Tibial artery (tissue), 4 donors: Measurements from ENCODE around the gene FOXK1.
A peak's percentile ranks its signal among the peaks of the same experiment; 100 is the strongest.

ENCODE experiments used
- DNase-seq, 2 donors: peaks; one replicate each; pipeline ENCODE4 v3.0.0-alpha.2; 2019
- H3K27ac ChIP-seq, 2 donors: fragments of 200-600 bp; sonication (generic) in 1 of 2; 1 replicate in 1 of 2; 2 replicates in 1 of 2; pipeline ENCODE4 v1.5.1; 2018 to 2019; ENCODE audit warnings: mild to moderate bottlenecking in 1 of 2
- H3K27me3 ChIP-seq, 2 donors: fragments of 200-600 bp; sonication (generic) in 1 of 2; one replicate each; pipeline versions ENCODE4 v1.5.1 to v1.6.0; 2016 to 2019
- H3K36me3 ChIP-seq, 3 donors: fragments of 200-600 bp; sonication (generic) in 2 of 3; one replicate each; pipeline ENCODE4 v1.5.1; 2016 to 2019; ENCODE audit warnings: mild to moderate bottlenecking in 2 of 3
- H3K4me1 ChIP-seq, 4 donors: fragments of 200-600 bp; sonication (generic) in 2 of 4; 1 replicate in 3 of 4; 2 replicates in 1 of 4; pipeline ENCODE4 v1.5.1; 2016 to 2019
- H3K4me3 ChIP-seq, 2 donors: fragments of 200-600 bp; sonication (generic) in 1 of 2; 1 replicate in 1 of 2; 2 replicates in 1 of 2; pipeline ENCODE4 v1.5.1; 2018 to 2019; ENCODE audit warnings: mild to moderate bottlenecking in 2 of 2
- H3K9me3 ChIP-seq, 3 donors: fragments of 200-600 bp; sonication (generic) in 1 of 3; one replicate each; pipeline ENCODE4 v1.5.1; 2016 to 2019
- CTCF ChIP-seq, 2 experiments: fragments of 200-600 bp in 1 of 2; fragments of 450-650 bp in 1 of 2; IDR thresholded peaks; one replicate each; pipeline ENCODE4 v1.5.1; 2017 to 2019; ENCODE audit warnings: antibody characterized with exemption in 2 of 2, mild to moderate bottlenecking in 1 of 2, moderate library complexity in 1 of 2
- intact Hi-C: fragments of 100-400 bp; cut with DNase I; formaldehyde crosslinking; loops from one replicate; pipeline ENCODE4 v1.15.0; 2023; ENCODE audit warnings: low total_unique reads

FOXK1 gene

DNA sequence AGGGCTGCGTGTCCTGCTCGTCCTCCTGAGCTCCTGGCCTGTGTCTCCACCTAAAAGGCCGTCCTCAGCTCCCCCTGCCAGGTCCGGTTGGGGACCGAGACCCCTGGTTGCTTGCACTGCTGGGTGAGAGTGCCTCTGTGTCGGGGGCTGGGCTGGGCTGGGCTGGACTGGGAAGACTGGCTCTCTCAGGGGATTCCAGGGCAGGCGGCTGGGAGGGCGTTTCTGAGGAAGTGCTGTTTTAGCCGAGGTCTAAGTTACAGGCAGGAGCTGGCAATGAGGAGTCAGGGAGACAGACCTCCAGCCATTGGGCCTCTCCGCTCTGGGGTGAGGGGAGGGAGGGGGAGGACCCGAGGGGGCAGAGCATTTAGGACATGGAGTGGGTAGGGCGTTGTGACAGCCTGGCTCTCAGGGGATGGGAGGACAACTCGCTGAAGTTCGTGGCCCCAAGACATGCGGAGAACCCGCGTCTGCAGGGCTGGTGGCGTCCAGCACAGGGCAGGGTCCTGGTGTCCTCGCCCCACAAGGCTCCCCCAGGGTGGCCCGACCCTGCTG, 20.9 kb downstream of the FOXK1 start:
- Histone ChIP-seq H3K9me3 (no peaks in the 10 kb centered on the region), H3K4me3 (peak overlapping the region in 1 of 2 donors; percentile 16), H3K36me3 (no peaks in the 10 kb centered on the region), H3K27me3 (no peaks in the 10 kb centered on the region), H3K4me1 (peaks cover 0 to 97% (median 55%) of the 10 kb centered on the region in 4 donors), H3K27ac (peak overlapping the region; percentile 41 to 64)
- intact Hi-C loops = no loop called here
- peak in 1 of 2 donors; percentile 83 for DNase-seq
- TF ChIP-seq CTCF (IDR thresholded peaks at IDR 0.05) = no peak

DNA sequence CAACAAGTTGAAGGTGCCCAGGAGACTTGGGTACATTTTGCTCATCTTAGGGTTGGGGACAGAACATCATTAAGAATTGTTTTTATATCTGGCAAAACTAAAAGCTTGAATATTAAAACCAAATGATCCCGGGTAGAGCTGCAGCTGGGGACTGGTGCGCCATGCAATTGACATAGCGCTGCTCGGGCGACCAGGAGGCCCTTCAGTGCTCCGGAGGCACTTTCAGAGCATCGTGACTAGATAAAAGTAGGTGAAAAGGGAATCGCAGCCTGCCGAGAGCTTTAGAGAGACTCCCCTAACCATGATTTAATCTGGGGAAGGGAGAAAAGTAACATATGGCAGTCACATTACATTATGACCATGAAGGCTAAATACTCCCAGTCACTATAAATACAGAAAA, 21.4 kb downstream of the FOXK1 start:
- H3K27ac ChIP-seq = peak overlapping the region; percentile 41 to 64
- intact Hi-C loops = no loop called here
- H3K4me1 ChIP-seq = peaks cover 0 to 100% (median 58%) of the 10 kb centered on the region in 4 donors
- no peak for TF ChIP-seq CTCF (IDR thresholded peaks at IDR 0.05)
- no peak for DNase-seq
- no peak overlapping the region for H3K4me3 ChIP-seq
- no peaks in the 10 kb centered on the region for H3K9me3 ChIP-seq
- H3K27me3 ChIP-seq = no peaks in the 10 kb centered on the region
- no peaks in the 10 kb centered on the region for H3K36me3 ChIP-seq

DNA sequence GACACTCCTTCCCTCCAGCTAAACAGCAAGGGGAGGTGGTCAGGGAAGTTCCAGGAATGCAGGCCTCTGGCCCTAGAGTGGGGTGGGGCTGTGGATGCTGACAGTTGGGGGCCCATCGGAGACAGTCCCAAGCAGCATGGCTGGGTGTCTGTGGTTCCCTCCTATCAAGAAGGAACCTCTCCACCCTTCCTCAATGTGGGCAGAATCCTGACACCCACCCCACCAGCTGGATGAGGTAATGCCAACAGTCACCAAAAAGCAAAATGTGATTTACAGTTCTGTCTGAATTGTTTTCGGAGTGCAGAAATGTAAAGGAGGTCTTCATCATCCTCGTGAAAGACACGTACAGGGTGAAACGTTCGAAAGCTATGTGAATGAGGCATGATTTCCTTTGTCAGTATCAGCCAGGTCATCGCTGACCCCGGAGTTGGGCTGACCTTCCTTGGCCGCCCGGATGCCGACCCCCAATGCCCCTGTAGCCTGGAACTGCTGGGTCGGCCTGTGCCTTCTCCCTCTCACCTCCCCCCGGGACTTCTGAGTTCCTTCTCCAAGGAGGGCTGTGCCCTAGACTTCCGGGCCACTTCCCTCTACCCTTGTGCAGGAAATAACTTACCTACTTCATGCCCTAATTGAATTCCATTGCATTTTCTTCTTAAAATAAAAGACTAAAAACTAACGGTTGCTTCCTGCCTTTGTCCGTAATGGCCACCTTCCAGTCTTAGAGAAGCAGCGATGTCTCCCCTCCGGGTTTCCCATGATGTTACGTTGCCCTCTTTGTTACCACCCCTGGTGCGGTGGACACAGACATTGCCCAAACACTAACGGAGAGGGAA, 24.5 kb downstream of the FOXK1 start:
- intact Hi-C loops = no loop called here
- peaks cover 0 to 79% (median 46%) of the 10 kb centered on the region in 4 donors for H3K4me1 ChIP-seq
- no peak overlapping the region for H3K4me3 ChIP-seq
- H3K27ac ChIP-seq = no peak overlapping the region
- no peaks in the 10 kb centered on the region for H3K27me3 ChIP-seq
- no peaks in the 10 kb centered on the region for H3K9me3 ChIP-seq
- DNase-seq = no peak
- peaks cover 0 to 7% (median 0%) of the 10 kb centered on the region in 3 donors for H3K36me3 ChIP-seq
- TF ChIP-seq CTCF (IDR thresholded peaks at IDR 0.05) = no peak

GRCh38 chr7:4707217-4707741, 25.2 kb downstream of the FOXK1 start:
- Histone ChIP-seq H3K36me3 (peaks cover 0 to 7% (median 0%) of the 10 kb centered on the region in 3 donors), H3K27ac (no peak overlapping the region), H3K4me3 (no peak overlapping the region), H3K27me3 (no peaks in the 10 kb centered on the region), H3K4me1 (peaks cover 0 to 74% (median 45%) of the 10 kb centered on the region in 4 donors), H3K9me3 (no peaks in the 10 kb centered on the region)
- no peak for DNase-seq
- TF ChIP-seq CTCF (IDR thresholded peaks at IDR 0.05) = no peak
- intact Hi-C loops = no loop called here

GRCh38 chr7:4707980-4708411, 25.9 kb downstream of the FOXK1 start:
- H3K27ac ChIP-seq = peak overlapping the region in 1 of 2 donors; percentile 14
- H3K4me1 ChIP-seq = peaks cover 0 to 74% (median 44%) of the 10 kb centered on the region in 4 donors
- intact Hi-C loops = no loop called here
- TF ChIP-seq CTCF (IDR thresholded peaks at IDR 0.05) = no peak
- no peak for DNase-seq
- H3K36me3 ChIP-seq = peaks cover 0 to 7% (median 0%) of the 10 kb centered on the region in 3 donors
- no peak overlapping the region for H3K4me3 ChIP-seq
- H3K27me3 ChIP-seq = no peaks in the 10 kb centered on the region
- no peaks in the 10 kb centered on the region for H3K9me3 ChIP-seq
